GM18511 (cell line): ENCODE data around the gene TEDC2.
"Not testable (repeated sequence)": the region's sequence is repeated elsewhere in the genome, so short reads cannot be mapped to it uniquely, and the experiment has no call there.

Experiments
- ATAC-seq: cut with Tn5 transposase; IDR thresholded peaks from one replicate; pipeline ENCODE4 v1.9.1; 2021; ENCODE audit warnings: mild to moderate bottlenecking, moderate library complexity; ENCODE audit not compliant: unreplicated experiment

The TEDC2 gene

DNA sequence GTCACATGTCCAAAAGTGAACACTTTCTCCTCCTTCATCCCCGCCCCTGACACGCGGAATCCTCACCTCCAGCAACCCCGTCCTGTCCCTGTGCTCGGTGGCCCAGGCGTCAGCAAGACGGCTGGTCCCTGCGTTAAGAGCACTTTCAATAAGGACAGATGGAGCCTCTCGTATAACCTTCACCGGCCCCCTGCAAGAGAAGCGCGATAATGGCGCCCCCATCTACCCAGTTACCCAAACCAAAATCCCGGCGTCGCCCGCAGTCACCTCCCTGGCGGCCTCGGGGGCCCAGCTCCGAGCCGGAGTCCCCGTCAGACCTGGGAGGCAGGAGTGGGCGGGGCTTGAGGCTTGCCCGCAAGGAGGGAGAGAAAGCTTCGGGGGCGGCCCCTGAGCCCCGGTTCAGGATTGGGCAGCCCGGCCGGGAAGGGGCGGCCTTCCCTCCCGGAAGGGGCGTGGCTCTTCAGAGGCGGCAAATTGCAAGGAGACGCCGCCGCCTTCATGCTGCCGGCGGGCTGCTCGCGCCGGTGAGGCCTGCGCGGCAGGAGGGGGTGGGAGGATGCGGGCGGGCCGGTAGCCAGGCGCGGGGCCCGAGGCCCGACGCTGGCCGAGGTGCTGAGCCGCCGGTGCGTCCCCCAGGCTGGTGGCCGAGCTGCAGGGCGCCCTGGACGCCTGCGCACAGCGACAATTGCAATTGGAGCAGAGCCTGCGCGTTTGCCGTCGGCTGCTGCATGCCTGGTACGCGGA is at the start of gene TEDC2:
TEDC2 (plus strand) TSS at position 463 of the 744 bp plus-strand sequence; CDS start at position 499, 36 bp downstream.
- ATAC-seq = peak; percentile 93

DNA sequence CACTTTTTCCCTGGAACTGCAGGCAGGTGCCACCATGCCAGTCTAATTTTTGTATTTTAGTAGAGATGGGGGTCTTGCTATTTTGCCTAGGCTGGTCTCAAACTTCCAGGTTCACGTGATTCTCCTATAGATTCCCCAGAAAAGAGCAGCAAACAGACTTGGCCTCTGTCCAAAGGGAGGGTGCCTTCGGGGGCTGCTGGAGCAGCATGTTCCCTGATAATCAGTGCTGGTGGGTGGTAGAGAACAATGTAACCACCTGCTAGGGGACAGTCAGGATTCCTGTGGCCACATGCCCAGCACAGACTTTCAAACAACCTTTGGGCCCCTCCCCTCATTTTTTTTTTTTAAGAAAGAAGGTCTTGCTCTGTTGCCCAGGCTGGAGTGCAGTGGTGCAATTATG is 44.8 kb upstream of the TEDC2 start:
- no peak for ATAC-seq

DNA sequence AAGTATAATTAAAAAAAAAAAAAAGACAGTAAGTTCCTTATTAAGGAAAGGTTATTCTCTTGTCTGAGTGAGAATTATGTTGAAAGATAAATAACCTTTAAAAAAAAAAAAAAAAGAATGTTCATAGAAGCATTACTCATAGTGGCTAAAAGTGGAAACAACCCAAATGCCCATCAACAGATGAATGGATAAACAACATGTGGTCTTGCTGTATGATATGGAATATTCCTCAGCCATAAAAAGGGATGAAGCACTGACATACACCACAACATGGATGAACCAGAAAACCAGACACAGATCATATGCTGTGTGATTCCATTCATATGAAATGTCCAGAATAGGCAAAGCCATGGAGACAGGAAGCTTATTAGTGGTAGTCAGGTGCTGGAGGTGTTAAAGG is 39.9 kb upstream of the TEDC2 start:
- no peak for ATAC-seq

DNA sequence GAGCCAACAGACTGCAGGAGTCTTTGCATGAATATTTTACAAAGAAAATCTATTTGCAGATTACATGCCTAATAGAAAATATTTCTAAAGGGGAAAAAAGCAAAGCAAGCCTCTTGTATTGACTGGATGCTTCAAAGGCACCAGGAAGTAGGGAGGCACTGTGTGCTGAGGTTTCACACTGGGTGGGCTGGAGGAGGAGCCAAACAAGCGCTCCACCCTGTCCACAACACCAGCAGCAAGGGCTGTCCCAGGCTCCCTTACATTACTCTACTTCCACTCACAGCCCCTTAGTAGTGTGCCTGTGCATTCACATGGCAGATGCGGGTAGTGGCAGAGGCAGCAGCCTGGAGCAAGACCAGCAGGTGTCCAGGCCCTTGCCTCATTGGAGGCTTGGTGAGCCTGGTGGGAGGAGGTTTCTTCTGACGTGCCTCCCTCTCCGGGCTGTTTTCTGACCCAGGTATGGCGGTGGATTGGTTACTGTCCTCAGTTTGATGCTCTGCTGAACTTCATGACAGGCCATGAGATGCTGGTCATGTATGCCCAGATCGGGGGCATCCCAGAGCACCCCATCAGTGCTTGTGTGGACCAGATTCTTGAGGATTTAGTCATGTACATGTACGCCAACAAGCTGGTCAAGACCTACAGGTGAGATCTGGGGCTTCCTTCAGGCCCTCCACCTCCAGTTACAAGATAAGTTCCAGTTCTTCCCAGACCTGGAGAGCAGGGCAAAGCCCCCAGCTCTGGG is 37.6 kb upstream of the TEDC2 start:
- no peak for ATAC-seq

GRCh38 chr16:2424061-2425007 is 35.6 kb upstream of the TEDC2 start:
- ATAC-seq = no peak

- ATAC-seq = no peak
These were observed 34.8 kb upstream of the TEDC2 start for GRCh38 chr16:2425008-2425518.

DNA sequence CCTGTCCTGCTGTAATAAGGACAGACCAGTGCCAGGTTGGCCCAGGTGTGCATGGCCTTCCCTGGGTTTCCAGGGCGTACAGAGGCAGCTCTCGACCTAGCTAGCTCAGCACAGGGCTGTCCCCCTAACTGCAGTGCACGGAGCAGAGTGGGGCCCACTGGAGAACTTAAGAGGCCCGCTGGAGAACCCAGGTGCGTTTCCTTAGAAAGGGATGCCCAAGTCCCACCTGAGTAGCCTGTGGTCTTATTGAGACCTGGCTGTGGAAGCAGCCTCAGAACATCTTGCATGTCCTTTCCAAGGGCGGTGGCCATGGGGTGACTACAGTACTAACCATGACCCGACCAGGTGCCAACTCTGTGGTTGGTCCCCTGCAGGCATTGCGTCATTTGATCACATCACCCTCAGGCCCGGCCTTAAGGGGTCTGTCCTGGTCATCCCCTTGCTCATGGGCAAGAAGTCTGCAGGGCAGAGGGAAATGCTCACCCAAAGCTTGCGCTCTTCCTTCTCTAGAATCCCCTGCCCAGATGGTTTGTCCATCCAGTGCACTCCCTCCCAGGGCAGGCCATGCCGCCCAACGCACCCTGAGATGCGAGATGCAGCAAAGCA is 34.0 kb upstream of the TEDC2 start:
- ATAC-seq = no peak

- ATAC-seq = no peak
These were observed 33.0 kb upstream of the TEDC2 start for GRCh38 chr16:2426941-2427361.

DNA sequence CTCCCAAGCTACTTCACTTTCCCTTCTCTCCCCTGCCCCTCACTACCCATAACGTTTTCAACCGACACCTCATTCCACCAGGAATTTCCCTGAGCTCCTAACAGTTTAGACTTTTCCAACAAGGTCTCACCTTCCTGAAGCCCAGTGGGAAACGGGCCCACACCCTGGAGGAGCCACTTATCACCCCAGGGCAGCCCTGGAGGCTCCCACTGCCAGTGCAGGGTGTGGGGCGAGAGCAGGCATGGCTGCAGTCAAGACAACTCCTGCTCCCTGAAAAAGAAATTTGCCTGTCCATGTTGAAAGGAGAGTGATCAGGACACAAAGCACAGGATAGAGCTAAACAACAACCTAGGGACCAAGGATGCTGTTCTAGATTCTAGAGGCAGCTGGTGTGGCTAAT is 32.4 kb upstream of the TEDC2 start:
- no peak for ATAC-seq

DNA sequence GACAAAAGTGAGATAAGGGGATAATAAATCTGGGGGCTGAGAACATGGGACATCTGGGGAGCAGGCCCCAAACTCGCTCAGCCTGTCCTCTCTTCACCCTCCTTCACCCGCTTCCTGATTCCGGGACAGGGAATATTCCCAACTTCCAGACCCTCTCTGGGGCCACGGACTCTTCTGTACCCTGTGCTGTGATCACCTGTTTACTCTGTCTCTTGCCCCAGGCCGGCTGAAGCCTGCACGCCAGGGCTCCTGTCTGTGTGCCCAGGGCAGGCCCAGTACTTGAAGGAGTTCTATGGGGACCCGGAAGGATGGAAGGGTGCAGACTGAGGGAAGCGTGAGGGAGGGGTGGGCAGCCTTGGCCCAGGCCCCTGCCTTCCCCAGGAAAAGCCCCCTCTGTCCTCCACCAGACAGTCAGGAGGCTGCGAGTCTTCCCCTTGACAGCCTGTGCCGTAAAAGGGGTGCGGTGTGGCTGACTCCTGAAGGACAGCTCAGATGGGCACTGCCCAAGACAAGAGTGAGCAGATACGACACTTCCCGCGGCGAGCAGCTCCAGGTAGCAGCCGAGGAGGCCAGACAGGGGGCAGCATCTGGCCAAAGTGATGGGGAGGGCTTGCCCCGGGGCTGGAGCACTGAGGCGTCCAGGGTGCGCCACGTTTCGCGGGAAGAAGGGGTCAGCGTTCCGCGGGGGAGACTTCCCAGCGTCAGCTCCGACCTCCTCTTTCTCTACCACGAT is 31.7 kb upstream of the TEDC2 start:
- ATAC-seq = peak; percentile 17

DNA sequence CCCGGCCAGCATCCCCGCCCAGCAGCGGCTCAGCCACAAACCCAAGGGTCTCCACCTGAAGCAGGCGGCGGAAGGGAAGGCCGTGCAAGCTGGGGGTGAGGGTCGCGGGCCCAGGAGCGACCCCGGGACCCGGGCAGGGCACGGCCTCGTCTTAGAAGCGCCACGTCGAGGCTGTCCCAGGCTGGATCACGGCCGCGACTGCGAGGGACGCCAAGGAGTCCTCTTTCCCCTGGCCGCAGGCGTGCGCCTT is 31.2 kb upstream of the TEDC2 start:
- no peak for ATAC-seq

DNA sequence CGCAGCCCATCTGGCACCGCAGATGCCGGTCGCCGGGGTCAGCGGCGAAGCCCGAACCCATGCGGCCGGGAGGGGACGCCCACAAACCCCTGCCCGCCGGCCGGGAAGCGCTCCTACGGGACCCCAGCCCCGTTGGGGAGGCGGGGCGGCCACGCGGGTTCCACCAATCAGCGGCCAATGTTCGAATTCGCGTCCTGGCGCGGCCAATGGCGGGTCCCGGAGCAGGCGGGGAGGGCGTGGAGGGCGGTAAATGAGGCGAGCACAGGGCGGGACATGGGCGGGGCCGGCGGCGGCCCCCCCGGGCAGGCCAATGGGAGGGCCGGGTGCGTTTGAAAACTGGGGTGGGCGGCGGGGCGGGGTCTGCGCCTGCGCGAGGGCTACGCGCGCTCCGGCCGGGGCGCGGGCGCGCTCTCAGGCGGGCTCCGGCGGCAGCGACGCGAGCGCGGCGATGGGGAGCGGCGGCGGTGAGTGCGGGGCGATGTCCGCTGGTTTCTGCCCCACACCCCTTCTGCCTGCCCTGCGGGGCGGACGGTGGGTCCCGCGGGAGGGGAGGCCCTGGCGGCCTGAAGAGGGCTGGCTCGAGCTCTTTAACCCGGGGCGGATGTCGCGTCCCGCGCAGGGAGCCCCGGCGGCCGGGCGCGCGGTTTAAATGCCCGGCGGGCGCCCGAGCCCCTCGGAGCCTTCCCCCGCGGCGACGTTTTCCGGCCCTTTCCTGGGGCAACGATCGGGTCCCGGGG is 30.7 kb upstream of the TEDC2 start, which contains the start of gene CCNF:
CCNF (plus strand) TSS at position 414 of the 737 bp plus-strand sequence; CDS start at position 449, 35 bp downstream.
- peak; percentile 89 for ATAC-seq

DNA sequence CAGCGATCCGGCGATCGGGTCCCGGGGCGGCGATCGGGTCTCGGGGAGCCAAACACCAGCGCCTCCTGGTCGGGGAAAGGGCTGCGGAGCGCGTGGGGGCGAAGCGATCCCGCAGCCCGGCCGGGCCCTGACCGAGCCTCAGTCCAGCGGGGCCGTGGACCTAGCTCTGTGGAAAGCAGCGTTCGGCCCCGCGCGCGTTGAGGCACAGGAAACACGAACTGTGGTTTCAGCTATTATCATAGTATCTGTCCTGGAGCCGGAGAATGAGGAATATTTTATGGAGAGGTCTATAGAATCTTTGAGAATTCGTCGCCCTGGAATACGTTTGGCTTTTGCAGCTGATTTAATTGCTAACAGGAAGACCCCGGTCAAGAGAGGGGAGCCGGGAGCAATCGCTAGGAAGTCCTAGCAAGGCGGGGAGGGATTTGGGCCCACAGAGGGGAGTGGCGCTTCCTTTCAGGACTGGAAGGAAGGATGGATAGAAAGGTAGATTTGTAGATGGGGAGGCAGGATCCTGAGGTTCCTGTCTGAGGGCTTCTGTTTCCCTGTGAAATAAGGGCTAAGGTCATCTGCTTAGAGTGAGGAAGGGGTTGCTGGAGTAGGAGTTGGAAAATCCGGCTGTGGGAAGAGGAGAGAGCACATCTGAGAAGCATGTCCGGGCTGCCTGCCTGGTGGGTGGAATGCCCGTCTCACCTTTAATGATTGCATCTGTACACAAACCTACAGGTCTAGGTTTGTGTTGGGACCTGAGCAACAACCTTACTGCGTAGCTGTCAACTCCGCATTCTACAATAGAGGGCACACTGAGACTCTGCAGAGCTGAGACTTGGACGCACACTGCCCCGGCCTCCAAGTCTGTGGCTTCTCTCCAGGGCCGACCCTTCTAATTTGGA is 29.9 kb upstream of the TEDC2 start:
- no peak for ATAC-seq

- ATAC-seq = no peak
These were observed 27.6 kb upstream of the TEDC2 start for GRCh38 chr16:2432286-2432685.

DNA sequence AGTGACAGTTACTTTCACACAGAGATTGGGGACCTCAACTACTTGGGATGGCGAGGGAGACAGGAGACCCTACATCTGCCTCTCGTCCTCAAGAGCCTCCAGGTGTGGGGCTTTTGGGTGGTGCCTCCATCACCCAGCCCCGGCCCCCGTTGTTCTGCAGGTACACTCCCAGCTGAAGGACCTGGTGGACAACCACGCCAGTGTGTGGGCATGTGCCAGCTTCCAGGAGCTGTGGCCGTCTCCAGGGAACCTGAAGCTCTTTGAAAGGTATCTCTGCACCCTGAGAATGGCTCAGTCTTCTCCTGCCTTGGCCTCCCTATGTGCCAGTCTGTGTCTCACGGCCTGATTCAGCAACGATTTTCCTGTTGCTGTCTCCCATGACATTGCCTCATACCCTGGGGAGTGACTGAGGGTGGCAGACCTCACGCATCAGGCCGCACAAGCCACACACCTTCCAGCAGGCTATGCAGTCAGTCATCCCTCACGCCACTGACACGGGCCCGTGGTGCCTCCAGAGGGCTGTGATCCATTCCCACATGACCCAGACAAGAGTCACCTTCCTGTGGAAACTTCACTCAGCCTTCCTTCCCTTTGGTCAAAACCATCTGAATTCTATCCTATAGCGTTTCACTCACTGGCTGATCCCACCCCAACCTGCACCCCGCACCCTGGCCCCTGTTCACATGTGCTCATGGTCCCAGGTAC is 27.0 kb upstream of the TEDC2 start:
- no peak for ATAC-seq

DNA sequence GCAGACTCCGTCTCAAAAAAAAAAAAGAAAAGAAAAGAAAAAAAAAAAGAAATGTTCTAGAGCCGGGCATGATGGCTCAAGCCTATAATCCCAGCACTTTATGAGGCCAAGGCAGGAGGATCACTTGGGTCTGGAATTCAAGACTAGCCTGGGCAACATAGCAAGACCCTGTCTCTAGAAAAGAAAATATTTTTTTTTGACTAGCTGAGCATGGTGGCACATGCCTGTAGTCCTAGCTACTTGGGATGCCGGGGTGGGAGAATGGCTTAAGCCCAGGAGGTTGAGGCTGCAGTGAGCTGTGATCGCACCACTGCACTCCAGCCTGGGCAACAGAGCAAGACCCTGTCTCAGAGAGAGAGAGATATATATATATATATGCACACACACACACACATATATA is 24.7 kb upstream of the TEDC2 start:
- ATAC-seq = not testable (repeated sequence)

- ATAC-seq = no peak
These were observed 23.8 kb upstream of the TEDC2 start for GRCh38 chr16:2436110-2436509.
